Stimulated activated CD8-positive, alpha-beta memory T cell treated with anti-CD3 and anti-CD28 coated beads, Interleukin-4, amount 100 ng/mL, for 1 hour (primary cell): Measurements from ENCODE around the gene NAP1L4.
"Not testable (repeated sequence)": the region's sequence is repeated elsewhere in the genome, so short reads cannot be mapped to it uniquely, and the experiment has no call there.

Experiments used
- DNase-seq, 2 donors: peaks; one replicate each; pipeline ENCODE4 v3.0.0-alpha.2; 2020; ENCODE audit warnings: low read depth in 2 of 2, low spot score in 1 of 2

The NAP1L4 gene

DNA sequence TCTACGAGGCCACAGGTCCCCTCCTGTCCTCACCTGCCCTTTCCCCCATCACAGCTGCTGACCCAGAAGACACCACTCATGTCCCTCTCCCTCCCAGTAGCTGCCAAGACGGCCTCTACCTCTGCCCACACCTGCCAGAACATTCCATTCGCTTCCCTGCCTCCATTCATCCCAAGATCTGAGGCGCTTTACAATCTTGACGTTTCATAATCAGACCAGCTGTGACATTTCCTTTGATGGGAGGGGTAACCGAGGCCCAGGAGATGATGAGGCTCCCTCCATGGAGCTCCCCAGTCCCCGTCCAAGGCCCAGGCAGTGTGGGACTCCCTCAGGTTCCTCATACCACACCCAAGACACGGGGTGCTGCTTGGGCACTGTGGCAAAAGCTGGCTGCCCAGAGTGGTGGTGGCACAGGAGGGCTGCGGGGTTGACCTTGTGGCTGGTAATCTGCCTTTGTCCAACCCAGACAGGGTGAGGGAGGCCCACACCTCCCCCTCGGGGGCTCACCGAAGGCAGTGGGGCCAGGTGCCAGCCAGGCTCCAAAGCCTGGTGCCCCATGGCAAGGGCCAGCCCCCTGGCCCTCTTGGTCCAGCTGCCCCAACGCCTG is 80.2 kb downstream of the NAP1L4 start:
- no peak for DNase-seq

- DNase-seq: no peak
Observed at GRCh38 chr11:2911088-2911784, 80.9 kb downstream of the NAP1L4 start.

GRCh38 chr11:2910401-2910955 is 81.7 kb downstream of the NAP1L4 start:
- DNase-seq: no peak

DNA sequence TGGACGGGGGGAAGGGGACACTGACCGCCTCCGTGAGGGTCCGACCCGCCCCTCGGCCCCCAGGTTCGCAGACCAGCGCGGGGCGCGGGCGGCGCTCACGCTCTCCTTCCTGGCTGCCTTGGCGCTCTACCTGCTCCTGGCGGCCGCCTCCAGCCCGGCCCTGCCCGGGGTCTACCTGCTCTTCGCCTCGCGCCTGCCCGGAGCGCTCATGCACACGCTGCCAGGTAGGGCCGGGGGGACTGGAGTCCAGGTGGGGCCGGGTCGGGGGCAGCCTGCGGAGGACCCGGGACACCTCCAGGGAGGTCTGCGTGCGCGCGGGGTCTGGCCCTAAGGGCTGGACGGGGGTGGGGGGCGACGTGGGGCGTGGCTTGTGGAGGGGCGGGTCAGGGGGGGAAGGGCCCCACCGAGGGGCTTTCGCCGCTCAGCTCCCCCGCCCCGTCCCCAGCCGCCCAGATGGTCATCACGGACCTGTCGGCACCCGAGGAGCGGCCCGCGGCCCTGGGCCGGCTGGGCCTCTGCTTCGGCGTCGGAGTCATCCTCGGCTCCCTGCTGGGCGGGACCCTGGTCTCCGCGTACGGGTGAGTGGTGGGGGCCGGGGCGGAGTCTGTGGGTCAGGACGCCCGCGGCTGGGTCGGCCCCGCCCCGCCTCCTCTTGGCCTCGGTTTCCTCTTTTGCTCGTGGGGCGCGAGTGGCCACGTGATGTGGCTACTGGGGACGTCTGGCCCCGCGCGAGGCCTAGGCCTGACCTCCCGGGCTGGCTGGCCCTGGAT is 82.8 kb downstream of the NAP1L4 start:
- no peak for DNase-seq

GRCh38 chr11:2908130-2908529 is 84.0 kb downstream of the NAP1L4 start:
- DNase-seq: no peak

DNA sequence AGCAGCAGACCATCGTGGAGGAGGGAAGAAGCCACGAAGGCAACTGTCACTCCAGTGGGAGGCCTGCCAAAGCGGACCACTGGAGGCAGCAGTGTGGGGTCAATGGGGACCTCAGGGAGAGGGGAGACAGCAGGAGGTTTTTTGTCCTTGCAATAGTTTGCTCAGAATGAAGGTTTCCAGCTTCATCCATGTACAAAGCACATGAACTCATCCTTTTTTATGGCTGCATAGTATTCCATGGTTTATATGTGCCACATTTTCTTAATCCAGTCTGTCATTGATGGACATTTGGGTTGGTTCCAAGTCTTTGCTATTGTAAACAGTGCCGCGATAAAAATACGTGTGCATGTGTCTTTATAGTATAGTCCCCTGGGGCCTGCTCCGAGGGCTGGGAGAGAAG is 86.8 kb downstream of the NAP1L4 start:
- DNase-seq: not testable (repeated sequence)

DNA sequence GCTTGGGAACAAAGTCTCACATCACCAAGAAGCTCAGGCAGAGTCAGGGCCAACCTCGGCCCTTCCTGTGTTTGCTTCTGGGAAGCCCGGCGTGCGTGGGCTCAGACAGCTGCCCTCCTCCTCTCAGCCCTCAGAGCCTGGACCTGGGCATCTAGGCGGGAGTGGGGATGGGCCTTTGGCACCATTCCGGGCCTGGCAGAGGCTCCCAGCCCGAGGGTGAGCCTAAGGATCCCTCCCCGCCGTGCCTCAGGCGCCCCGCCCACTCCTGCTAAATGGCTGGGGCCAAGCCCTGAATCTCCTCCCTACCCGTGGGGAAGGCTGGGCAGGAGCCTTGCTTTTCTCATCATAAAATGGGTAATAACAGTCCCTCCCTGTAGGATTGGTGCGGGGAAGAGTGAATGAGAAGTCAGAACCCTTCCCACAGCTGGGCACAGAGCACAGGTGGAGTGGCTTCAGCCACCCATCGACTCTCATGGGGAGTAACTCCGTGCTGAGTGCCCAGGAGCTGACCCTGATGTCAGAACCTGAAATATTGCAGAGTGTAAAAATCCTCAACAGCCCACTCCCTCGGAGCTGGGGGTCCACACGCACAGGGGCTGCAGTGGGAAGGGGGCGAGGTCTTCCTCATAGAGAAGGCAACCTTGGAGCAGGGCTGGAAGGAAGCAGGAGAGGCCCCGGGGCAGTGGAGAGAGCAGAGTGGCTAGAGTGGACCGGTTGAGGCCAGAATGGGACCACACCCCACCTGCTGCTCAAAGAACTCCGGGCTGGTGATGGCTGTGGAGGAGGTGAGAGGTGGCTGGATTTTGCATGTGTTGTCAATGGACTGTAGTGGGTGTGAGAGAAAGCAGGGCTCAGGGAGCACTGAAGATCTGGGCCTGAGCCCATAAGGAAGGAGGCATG is 87.7 kb downstream of the NAP1L4 start:
- no peak for DNase-seq

- no peak for DNase-seq
Observed at GRCh38 chr11:2903672-2904011, 88.5 kb downstream of the NAP1L4 start.

- no peak for DNase-seq
Observed at GRCh38 chr11:2902784-2903671, 89.1 kb downstream of the NAP1L4 start.

DNA sequence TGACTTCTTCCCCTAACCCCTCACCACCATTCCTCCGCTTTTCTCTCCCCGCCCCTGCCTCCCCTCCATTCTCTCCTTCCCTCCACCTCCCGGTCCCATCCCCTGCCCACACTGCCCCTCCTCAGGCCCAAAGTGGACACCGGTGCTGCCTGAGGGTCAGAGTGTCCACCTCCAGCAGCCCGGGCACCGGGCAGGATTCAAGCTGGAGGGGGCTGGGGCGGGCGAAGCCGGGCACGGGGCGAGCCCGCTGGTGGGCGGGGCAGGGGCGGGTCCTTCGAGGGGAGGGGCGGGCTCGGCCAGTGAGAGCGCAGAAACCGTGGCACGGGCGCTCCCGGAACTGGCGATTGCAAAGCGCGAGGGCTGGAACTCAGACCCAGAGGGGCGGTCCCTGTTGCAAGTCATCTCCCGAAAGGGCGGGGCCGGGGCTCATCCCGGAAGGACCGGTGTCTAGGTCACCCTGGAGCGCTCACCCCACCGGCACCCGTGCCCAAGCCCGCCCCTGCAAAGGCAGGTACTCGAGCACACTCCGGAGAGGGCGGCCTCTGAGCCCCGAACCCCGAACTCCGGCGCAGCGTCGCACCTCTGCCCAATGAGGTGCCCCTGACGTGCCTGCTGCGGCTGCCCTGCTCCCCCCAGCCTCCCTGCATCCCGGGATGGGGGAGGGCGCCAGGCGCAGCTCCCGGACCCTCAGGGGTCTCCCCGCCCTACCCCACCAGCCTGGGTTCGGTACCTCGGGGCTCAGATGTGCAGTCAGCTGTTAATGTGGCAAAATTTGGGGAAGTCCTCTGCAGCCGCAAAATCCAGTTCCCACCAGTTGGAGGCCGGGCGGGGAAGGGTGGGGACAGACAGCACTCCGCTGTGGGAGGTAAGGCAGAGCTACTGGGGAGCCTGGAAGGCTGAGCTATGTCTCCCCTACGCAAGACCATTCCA is 90.0 kb downstream of the NAP1L4 start:
- DNase-seq: peak; percentile 67 to 80

GRCh38 chr11:2901196-2901796 is 90.8 kb downstream of the NAP1L4 start:
- no peak for DNase-seq

DNA sequence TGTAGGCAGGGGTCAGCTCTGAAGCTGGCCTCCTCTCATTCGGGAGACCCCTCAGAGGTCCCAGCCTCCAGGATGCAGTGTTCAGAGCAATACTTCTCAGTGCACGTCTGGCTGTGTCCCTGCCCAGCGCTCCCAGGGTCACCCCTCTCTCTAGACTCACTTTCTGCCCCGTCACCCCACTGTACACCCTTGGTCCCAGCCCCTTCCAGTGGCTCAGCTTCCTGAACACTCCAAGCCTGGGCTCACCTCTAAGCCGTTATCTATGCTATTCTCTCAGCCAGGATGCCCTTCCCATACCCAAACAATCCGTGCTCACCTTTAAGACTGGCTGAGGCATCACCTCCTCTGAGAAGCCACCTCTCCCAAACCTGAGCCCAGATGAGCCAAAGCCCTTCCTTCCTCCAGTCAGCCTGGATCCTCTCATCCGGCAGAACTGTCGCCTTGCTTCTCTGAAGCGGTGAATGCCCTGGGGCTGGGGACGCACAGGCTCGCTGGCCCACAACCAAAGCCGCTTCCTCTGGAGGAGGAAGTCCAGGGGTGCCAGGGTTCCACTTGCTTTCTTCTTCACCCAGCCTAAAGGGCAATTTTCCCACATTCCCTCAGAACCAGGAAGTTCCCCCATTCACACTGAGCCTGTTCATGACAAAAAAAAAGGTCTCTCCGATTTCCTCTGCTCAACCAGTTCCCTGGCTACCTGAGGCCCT is 92.9 kb downstream of the NAP1L4 start:
- DNase-seq: no peak

- peak; percentile 38 to 43 for DNase-seq
Observed at GRCh38 chr11:2898366-2899079, 93.6 kb downstream of the NAP1L4 start.

DNA sequence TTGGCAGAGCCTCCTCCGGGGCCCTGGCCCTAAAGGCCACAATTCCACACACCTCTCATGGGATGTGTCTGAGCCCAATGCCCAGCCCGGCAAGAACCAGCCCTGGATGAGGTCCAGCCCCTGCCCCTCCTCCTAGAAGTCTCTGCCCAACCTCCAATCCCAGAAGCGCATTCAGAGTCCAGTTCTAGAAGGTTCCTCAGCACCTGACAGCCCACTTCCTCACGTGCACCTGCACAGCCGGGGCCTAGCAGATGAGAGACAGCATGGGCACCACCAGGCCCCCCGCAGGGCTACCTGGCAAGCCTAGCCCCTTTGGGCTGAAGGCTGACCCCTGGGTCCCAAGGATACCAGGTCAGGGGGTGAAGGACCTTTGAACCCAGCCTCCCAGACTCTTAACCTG is 95.1 kb downstream of the NAP1L4 start:
- DNase-seq: no peak

- DNase-seq: no peak
Observed at GRCh38 chr11:2896047-2896446, 96.1 kb downstream of the NAP1L4 start.
